IMR-90 (cell line): ENCODE data around the gene PRR29.

Experiments used
- CEBPB ChIP-seq: IDR thresholded peaks from 2 replicates; pipeline ENCODE4 v1.6.1; 2012; ENCODE audit warnings: low read depth, low read length, improper control_type of control experiment
- CHD1 ChIP-seq: IDR thresholded peaks from 2 replicates; pipeline ENCODE4 v1.6.1; 2012; ENCODE audit warnings: low read depth, low read length, improper control_type of control experiment
- CTCF ChIP-seq: conservative IDR thresholded peaks from 2 replicates; pipeline ENCODE4 v1.5.1; 2012; ENCODE audit warnings: mild to moderate bottlenecking, low read depth, low read length, improper control_type of control experiment
- ELK1 ChIP-seq: fragments of 150-350 bp; IDR thresholded peaks from 2 replicates; pipeline ENCODE4 v1.6.1; 2016; ENCODE audit warnings: low read depth, mild to moderate bottlenecking, low read length, moderate library complexity, borderline replicate concordance
- FOS ChIP-seq: fragments of 150-350 bp; IDR thresholded peaks from 2 replicates; pipeline ENCODE4 v1.6.1; 2016; ENCODE audit warnings: low read depth, low read length
- MAFK ChIP-seq: IDR thresholded peaks from 2 replicates; pipeline ENCODE4 v1.6.1; 2012; ENCODE audit warnings: low read depth, low read length, improper control_type of control experiment
- MXI1 ChIP-seq: IDR thresholded peaks from 2 replicates; pipeline ENCODE4 v1.6.1; 2012; ENCODE audit warnings: low read depth, mild to moderate bottlenecking, low read length, moderate library complexity, borderline replicate concordance
- NFE2L2 ChIP-seq: fragments of 150-350 bp; IDR thresholded peaks from 2 replicates; pipeline ENCODE4 v1.6.1; 2016; ENCODE audit warnings: low read depth, mild to moderate bottlenecking, low read length
- POLR2A ChIP-seq: IDR thresholded peaks from 2 replicates; pipeline ENCODE4 v1.6.1; 2012; ENCODE audit warnings: mild to moderate bottlenecking, low read depth, low read length
- RAD21 ChIP-seq: IDR thresholded peaks from 2 replicates; pipeline ENCODE4 v1.6.1; 2012; ENCODE audit warnings: low read length, improper control_type of control experiment
- RCOR1 ChIP-seq: IDR thresholded peaks from 2 replicates; pipeline ENCODE4 v1.6.1; 2012; ENCODE audit warnings: mild to moderate bottlenecking, low read length, improper control_type of control experiment; ENCODE audit not compliant: insufficient replicate concordance
- RFX5 ChIP-seq: IDR thresholded peaks from 2 replicates; pipeline ENCODE4 v1.8.0; 2012; ENCODE audit warnings: low read depth, mild to moderate bottlenecking, low read length, moderate library complexity
- SMC3 ChIP-seq: fragments of 150-350 bp; IDR thresholded peaks from 2 replicates; pipeline ENCODE4 v1.6.1; 2016; ENCODE audit warnings: low read depth, mild to moderate bottlenecking, antibody characterized with exemption, low read length, moderate library complexity
- USF2 ChIP-seq: fragments of 150-350 bp; IDR thresholded peaks from 2 replicates; pipeline ENCODE4 v1.6.1; 2017; ENCODE audit warnings: mild to moderate bottlenecking, antibody characterized with exemption, low read length, low read depth

GRCh38 chr17:64004903-64005733 is 7.0 kb downstream of the PRR29 start:
- TF ChIP-seq POLR2A (no peak), USF2 (no peak), CTCF (no peak), RAD21 (no peak), CEBPB (no peak), RFX5 (no peak), MAFK (no peak), SMC3 (no peak), MXI1 (no peak), CHD1 (no peak), RCOR1 (no peak), FOS (no peak), ELK1 (no peak), NFE2L2 (no peak)
